Spleen (tissue), 7 donors: Measurements from ENCODE around the gene RSPO1.

ENCODE experiments used
- CTCF ChIP-seq, 11 experiments: fragments of 200-600 bp in 7 of 11; fragments of 450-650 bp in 4 of 11; sonication (generic) in 4 of 11; IDR thresholded peaks in 8 of 11; conservative IDR thresholded peaks in 3 of 11; 1 replicate in 7 of 11; 2 replicates in 4 of 11; pipeline versions ENCODE4 v1.4.0 to v1.8.0; 2016 to 2021; ENCODE audit warnings: antibody characterized with exemption in 11 of 11, inconsistent platforms in 4 of 11, mild to moderate bottlenecking in 1 of 11
- POLR2A ChIP-seq, 3 donors: fragments of 450-650 bp; IDR thresholded peaks; one replicate each; pipeline ENCODE4 v1.5.1; 2017; ENCODE audit warnings: antibody characterized with exemption in 3 of 3, mild to moderate bottlenecking in 1 of 3
- POLR2AphosphoS5 ChIP-seq, 3 donors: sonication (generic); formaldehyde crosslinking; IDR thresholded peaks; one replicate each; pipeline ENCODE4 v1.5.1; 2017; ENCODE audit warnings: antibody characterized with exemption in 3 of 3
- donor health status: DM: no; HTN: no; CAD: no; lungs with moderate emphysema.
- donor health status: DM: no; HTN: no; CAD: no.
- donor health status: DM: no; HTN: no; CAD: no.

GRCh38 chr1:37593726-37594125 is 41.0 kb downstream of the RSPO1 start:
- TF ChIP-seq POLR2A (IDR thresholded peaks at IDR 0.05) (no peak), CTCF (IDR thresholded peaks at IDR 0.05 in 8 of 11, conservative IDR thresholded peaks at IDR 0.05 in 3 of 11) (no peak), POLR2AphosphoS5 (IDR thresholded peaks at IDR 0.05) (no peak)
